GOT3 (cell line): Measurements from ENCODE around the gene ZFPM1.

Experiments
- DNase-seq: peaks from one replicate; lab custom pipeline; 2025; ENCODE audit warnings: mixed read lengths; lab: John Stamatoyannopoulos, UW

Gene ZFPM1

DNA sequence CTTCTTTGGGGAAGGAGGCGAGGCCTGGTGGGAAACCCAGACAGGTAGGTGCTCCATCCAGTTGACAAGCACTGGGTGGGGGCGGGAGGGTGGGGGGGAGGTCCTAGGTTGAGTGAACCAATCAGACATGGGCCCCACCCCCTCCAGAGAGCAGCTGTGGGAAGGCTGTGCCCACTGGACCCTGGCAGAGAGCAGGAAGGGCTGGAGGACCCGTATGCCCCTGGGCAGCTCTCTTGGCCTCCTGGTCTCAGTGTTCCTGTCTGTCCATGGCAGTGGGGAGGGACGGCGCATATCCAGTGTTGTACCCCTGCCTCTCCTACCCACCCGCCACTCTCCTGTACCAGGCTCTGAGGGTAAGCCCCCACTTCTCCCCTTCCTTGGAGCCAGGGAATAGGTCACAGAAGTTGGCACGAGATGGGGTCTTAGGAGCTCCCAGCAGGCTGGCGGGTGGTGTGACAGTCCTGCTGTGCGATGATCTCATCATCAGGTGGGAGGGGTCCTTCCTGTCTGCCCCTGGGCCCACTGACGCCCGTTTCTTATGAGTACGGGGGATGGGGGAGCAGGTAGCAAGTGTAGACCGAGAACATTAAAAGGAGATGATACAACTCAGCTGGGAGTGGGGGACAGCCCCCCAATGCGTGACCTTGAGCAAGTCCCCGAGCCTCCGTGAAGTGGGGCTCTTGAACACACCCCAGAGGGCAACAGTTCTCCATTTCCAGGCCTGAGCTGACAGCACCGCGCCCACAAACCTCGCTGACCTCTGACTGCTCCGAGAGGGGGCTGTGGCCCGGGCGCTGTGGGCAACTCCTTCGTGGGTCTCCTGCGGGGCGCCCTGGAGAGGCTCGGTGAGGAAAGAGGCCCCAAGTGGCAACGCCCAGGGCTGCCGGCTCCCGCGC lies 1.2 kb upstream of the ZFPM1 start:
- DNase-seq = no peak

- DNase-seq = peak; percentile 89
Observed at GRCh38 chr16:88452482-88453216, 431 bp upstream of the ZFPM1 start.

- DNase-seq = no peak
Observed at GRCh38 chr16:88453611-88454522, 787 bp downstream of the ZFPM1 start.

- no peak for DNase-seq
Observed at GRCh38 chr16:88454523-88454947, 1.5 kb downstream of the ZFPM1 start.

GRCh38 chr16:88455610-88456355 lies 2.7 kb downstream of the ZFPM1 start:
- DNase-seq = no peak

- DNase-seq = no peak
Observed at GRCh38 chr16:88456356-88457292, 3.5 kb downstream of the ZFPM1 start.

GRCh38 chr16:88458039-88458772 lies 5.1 kb downstream of the ZFPM1 start:
- no peak for DNase-seq

DNA sequence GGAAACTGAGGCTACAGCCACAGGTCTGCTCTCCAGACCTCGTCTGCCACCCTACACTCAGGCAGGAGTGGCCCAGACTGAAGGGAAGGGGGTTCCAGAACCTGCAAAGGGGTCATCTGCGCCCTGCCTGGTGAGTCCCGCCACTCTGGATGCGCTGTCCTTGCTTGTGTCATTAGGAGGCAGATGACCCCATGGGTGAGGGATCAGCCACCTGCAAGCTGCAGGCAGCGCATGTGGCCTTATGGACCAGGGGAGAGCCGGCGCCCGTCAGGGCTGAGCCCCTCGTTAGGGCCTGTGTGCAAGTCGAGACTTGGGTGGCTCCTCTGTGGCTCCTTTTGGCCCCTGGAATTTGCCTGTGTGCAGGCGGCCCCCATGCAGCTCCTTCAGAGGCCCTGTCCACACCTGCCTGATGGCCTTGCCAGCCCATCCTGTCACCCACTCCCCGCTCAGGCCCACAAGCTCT lies 5.7 kb downstream of the ZFPM1 start:
- DNase-seq = no peak

- DNase-seq = no peak
Observed at GRCh38 chr16:88459366-88460073, 6.4 kb downstream of the ZFPM1 start.

GRCh38 chr16:88460496-88461330 lies 7.6 kb downstream of the ZFPM1 start:
- no peak for DNase-seq

GRCh38 chr16:88461331-88462269 lies 8.5 kb downstream of the ZFPM1 start:
- DNase-seq = no peak

DNA sequence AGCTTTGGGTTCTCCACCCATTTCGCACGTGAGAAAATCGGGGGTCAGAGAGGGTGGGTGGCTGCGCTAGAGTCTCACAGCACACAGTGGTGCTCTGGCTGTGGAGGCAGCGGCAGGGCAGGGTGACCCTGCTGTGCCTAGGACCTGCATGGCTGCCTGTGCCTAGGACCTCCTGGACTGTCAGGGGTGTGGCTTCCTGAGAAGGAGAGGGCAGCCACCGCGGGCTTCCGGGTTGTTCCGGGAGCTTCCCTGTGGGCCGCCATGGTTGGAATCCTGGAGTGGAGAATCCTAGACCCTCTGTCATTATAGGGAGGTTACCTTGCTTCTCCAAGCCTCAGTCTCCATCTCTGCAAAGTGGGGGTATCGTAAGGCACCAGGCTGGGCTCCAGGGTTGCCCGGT lies 9.3 kb downstream of the ZFPM1 start:
- DNase-seq = no peak

DNA sequence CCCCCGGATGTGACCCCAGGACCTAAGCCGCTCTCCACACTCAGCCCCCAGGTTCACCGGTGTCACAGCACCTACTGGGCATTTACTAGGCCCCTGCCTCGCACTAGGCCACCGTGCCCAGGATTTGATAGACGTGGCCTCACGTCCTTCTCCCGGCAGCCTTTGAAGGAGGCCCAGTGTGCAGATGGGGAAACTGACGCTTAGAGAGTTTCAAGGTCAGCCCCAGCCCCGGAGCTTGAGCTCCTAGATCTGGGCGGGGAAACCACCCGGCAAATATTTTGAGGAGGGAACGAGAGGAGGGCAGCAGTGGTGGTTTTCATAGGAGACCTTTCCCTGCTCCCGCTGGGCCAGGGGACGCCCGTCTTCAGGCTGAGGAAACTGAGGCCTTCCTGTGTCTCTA lies 10.3 kb downstream of the ZFPM1 start:
- DNase-seq = no peak

- DNase-seq = no peak
Observed at GRCh38 chr16:88464447-88465318, 11.6 kb downstream of the ZFPM1 start.

DNA sequence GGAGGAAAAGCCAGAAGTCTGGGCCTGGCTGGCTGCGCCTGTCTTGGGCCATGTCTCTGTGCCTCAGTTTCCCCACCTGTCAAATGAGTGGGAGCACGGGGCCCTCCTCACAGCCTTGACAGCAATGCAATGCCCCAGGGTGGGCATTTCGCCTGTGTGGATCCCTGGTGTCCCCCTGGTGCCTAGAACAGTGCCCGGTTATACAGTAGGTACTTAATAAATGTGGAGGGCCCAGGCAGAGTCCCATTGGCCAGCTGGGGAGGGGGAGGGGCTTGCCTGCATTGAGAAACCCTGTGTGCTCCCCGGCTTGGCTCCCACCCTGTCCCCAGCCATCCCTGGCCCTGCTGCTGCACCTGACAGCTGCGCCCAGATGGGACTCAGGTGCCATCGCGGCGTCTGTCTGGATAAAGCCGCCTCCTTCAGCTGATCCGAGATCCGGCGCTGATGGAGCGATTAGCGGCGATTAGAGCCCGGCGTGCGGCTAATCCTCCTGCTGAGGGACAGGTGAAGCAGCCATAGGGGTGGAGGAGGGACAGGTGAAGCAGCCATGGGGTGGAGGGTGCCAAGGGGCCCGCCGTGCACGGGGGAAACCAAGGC lies 12.4 kb downstream of the ZFPM1 start:
- no peak for DNase-seq
